22Rv1 (cell line): ENCODE results near the gene KLHL15.
"Not testable (repeated sequence)": the region's sequence is repeated elsewhere in the genome, so short reads cannot be mapped to it uniquely, and the experiment has no call there.

Source experiments
- H3K27ac ChIP-seq: fragments of 450-650 bp; 2 replicates; pipeline ENCODE4 v1.5.1; 2017
- ZFX ChIP-seq: fragments of 450-650 bp; IDR thresholded peaks from 2 replicates; pipeline ENCODE4 v1.6.1; 2017; ENCODE audit warnings: antibody characterized with exemption, borderline replicate concordance
- TF ChIP-seq, protein P1 (sequence below): fragments of 450-650 bp; IDR thresholded peaks from 2 replicates; pipeline ENCODE4 v1.5.1; 2017; ENCODE audit warnings: mild to moderate bottlenecking

Gene KLHL15

DNA sequence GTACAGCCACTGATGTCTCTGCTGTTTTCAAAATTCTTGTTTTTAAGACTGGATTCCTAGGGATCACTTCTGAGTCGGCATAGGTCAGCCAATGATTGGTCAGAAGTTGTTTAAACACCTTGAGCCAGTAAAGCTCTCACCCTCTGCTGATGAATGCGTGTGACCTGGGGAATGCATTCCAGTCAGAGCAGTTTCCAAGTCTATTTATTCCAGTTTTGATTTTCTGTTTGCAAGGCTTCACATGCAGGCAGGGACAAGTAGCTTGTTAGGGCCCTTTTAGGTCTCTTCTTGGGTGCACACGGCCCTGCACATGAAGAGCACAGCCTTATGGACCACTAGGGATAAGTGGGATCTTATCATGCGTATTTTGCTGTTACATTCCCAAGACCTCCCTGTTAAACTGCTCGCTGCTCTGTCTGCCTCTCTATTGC lies 47.0 kb downstream of the KLHL15 start:
- TF ChIP-seq, protein P1, sequence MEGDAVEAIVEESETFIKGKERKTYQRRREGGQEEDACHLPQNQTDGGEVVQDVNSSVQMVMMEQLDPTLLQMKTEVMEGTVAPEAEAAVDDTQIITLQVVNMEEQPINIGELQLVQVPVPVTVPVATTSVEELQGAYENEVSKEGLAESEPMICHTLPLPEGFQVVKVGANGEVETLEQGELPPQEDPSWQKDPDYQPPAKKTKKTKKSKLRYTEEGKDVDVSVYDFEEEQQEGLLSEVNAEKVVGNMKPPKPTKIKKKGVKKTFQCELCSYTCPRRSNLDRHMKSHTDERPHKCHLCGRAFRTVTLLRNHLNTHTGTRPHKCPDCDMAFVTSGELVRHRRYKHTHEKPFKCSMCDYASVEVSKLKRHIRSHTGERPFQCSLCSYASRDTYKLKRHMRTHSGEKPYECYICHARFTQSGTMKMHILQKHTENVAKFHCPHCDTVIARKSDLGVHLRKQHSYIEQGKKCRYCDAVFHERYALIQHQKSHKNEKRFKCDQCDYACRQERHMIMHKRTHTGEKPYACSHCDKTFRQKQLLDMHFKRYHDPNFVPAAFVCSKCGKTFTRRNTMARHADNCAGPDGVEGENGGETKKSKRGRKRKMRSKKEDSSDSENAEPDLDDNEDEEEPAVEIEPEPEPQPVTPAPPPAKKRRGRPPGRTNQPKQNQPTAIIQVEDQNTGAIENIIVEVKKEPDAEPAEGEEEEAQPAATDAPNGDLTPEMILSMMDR: no peak
- TF ChIP-seq ZFX: no peak
- no peak overlapping the region for H3K27ac ChIP-seq

GRCh38 chrX:23978491-23978890 lies 48.5 kb downstream of the KLHL15 start:
- H3K27ac ChIP-seq: no peak overlapping the region
- no peak for TF ChIP-seq ZFX
- TF ChIP-seq, protein P1: no peak

DNA sequence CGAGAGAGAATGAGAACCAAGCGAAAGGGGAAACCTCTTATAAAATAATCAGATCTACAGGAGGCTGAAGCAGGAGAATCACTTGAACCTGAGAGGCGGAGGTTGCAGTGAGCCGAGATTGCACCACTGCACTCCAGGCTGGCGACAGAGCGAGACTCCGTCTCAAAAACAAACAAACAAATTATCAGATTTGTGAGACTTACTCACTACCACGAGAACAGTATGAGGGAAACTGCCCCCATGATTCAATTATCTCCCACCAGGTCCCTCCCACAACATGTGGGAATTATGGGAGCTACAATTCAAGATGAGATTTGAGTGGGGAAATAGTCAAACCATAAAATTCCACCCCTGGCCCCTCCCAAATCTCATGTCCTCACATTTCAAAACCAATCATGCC lies 61.4 kb downstream of the KLHL15 start:
- not testable (repeated sequence) for H3K27ac ChIP-seq

DNA sequence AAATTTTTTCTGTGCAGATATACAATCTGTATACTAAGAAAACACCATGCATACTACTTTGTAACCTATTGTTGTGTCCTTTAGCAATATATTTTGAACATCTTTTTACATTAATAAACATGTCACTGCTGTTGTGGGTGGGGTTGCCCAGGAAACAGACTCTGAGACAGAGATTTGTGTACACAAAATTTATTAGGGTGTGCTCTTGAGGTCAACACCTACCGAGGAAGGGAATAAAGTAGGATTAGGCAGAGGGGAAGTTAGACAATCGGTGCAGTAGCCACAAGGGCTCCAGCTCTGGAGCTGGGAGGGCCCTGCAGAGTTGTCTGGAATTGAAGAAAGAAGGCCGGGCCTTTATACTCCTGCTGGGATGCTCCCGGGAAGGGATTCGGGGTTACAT lies 62.8 kb downstream of the KLHL15 start:
- TF ChIP-seq, protein P1: no peak
- TF ChIP-seq ZFX: no peak

GRCh38 chrX:23959781-23960180 lies 67.2 kb downstream of the KLHL15 start:
- TF ChIP-seq, protein P1: no peak
- no peak for TF ChIP-seq ZFX
- no peak overlapping the region for H3K27ac ChIP-seq

More for the DNA sequence above, 62.8 kb downstream of the KLHL15 start:
- H3K27ac ChIP-seq: no peak overlapping the region

- TF ChIP-seq, protein P1: no peak
- no peak for TF ChIP-seq ZFX
- H3K27ac ChIP-seq: no peak overlapping the region
Observed at GRCh38 chrX:23954396-23954795, 72.6 kb downstream of the KLHL15 start.

- no peak overlapping the region for H3K27ac ChIP-seq
- TF ChIP-seq ZFX: no peak
- TF ChIP-seq, protein P1: no peak
Observed at GRCh38 chrX:23953908-23954269, 73.1 kb downstream of the KLHL15 start.
